ENCODE data around the gene DNAJB2.
"Not testable (repeated sequence)": the region's sequence is repeated elsewhere in the genome, so short reads cannot be mapped to it uniquely, and the experiment has no call there.

DNAJB2 gene

GRCh38 chr2:219300022-219300421 is 20.9 kb downstream of the DNAJB2 start:
- no peak for DNase-seq (ENCODE audit: low read depth, low spot score)

DNA sequence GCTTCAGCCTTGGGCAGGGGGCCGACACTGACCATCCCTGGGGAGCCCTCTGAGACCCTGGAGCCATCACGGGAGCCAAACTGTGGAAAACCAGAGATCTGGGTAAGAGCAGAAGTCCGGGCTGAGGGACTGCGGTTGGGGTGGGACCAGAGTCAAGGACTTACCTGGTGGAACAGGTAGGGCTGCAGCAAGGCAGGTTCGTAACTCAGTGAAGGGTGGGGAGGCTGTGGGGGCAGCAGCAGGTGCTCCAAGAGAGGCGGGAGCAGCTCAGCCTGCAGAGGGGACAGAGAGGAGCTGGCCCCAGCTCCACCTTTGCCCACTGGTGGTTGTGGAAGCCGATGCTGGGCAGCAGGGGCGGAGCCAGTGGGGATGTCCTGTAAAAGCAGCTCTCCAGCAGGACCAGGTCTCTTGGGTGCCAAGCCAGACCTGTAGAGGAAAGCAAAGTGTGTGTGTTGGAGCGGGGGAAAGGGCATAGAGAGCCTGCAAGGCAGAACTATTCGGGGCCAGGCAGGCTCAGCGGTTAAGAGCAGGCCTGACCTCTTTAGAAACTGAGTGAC is 23.3 kb downstream of the DNAJB2 start:
- DNase-seq (ENCODE audit: low read depth, low spot score) = no peak

DNA sequence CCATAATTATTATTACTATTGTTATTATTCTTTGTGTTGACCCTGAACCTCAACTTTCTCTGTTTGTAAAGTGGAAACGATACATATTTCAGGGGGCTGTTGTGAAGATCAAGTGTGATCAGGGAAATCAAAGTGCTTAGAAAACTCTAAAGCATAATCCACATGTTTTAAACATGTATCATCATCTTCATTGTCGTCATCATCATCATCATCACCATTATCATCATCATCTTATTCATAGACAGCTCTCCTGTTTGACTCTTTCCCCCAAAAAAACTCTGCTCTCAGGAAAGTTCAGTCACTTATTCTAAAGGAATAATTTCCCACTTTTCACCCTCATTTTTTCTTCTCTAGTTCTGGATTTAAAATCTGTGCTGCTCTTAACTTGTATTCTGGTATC is 25.1 kb downstream of the DNAJB2 start:
- DNase-seq (ENCODE audit: low read depth, low spot score) = no peak

DNA sequence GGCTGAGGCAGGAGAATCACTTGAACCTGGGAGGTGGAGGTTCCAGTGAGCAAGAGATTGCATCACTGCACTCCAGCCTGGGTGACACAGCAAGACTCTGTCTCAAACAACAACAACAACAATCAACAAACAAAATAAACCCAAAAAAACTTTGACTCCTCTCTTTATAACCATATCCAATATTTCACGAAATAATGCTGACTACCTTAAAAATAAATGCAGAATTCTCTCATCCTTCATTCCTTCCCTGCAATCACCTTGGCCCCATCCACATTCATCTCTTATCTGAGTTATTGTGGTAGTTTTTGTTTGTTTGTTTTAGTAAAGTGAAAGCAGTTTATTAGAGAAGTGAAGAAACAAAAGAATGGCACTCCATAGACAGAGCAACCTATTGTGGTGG is 26.9 kb downstream of the DNAJB2 start:
- no peak for DNase-seq (ENCODE audit: low read depth, low spot score)

DNA sequence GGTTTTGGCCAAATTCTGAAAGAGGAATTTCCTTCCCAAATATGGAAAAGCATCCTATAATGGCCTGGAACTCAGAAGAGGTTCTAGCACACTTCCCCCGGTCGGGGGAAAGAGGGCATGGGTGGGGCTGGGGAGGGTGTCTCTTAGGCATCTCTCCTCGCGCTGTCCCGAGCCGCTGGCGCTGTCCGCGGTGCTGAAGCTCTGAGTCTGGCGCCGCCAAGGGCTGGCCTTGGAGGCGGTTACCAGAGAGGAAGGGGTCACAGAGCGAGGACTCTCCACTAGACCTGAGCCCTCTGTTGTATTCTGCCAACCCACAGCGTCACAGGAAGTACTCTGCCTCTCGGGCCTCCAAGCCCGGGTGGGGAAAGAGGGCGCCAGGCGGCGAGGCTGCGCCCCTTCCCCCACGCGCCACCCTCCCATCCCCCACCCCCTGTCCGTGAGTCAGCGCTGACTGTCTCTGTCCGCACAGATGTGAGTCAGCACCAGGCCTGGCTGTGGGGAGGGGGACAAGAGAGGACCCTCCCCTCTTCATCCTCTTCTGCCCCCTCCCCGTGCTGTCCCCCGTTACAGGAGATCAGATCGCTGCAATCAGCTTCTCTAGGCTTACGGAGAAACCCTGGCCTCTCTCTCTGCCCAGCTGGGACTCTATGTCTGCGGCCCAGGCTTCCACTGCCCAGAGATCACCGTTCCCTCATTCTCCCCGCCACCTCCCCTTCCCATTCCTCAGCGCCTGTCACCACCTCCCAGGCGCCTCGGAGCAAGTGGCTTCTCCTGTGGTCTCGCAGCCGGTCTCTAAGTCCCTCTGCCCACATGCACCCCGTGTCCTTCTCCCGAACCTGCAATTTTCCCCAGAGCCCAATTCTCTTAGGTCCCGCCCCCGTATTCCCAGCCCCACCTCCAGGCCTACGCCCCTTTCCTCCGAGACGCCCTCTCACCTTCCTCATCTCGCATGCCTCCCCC is 29.3 kb downstream of the DNAJB2 start:
- DNase-seq (ENCODE audit: low read depth, low spot score) = peak; percentile 90

DNA sequence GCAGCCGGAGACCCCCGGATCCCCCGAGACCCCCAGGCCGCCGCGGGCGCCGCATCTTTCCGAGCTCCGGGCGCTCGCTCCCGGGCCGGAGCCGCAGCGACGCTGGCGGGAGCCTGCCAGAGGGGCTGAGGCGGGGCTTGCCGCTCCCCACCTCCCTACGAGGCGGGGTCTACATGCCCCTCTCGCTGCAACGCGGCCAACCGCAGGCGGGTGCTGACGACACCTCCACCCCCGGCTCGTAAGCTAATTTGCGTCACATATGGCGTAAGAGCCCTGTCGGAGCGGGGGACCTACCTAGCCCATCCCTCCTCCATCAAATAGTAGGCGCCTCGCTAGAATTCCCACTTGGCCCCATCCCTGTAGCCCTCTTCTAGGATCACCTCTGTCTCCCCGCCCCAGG is 30.1 kb downstream of the DNAJB2 start, which contains the start of gene PTPRN:
Gene PTPRN (minus strand): TSS at position 124 of the 400 bp plus-strand sequence. CDS start 69 bp downstream, at position 55.
- DNase-seq (ENCODE audit: low read depth, low spot score) = peak; percentile 68

GRCh38 chr2:219312683-219313263 is 33.6 kb downstream of the DNAJB2 start:
- not testable (repeated sequence) for DNase-seq (ENCODE audit: low read depth, low spot score)

DNA sequence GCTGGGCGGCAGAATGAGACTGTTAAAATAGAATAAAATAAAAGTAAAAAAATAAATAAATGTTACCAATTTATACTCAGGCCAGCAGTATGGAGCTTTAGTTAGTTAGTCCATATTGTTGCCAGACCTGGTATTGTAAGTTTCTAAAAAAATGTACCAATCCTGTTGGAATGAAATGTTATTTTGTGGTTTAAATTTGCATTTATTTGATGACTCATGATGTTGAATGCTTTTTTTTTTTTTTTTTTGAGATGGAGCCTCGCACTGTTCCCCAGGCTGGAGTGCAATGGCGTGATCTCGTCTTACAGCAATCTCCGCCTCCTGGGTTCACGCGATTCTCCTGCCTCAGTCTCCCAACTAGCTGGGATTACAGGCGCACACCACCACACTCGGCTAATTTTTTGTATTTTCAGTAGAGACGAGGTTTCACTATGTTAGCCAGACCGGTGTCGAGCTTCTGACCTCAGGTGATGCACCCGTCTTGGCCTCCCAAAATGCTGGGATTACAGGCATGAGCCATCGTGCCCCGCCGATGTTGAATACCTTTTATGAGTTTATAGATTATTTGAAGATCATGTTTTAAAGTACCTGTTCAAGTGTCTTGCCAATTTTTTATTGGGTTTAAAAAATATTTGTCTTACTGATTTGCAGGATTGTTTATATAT is 35.8 kb downstream of the DNAJB2 start:
- DNase-seq (ENCODE audit: low read depth, low spot score) = peak; percentile 48

GRCh38 chr2:219323434-219323833 is 44.3 kb downstream of the DNAJB2 start:
- DNase-seq (ENCODE audit: low read depth, low spot score) = no peak

DNA sequence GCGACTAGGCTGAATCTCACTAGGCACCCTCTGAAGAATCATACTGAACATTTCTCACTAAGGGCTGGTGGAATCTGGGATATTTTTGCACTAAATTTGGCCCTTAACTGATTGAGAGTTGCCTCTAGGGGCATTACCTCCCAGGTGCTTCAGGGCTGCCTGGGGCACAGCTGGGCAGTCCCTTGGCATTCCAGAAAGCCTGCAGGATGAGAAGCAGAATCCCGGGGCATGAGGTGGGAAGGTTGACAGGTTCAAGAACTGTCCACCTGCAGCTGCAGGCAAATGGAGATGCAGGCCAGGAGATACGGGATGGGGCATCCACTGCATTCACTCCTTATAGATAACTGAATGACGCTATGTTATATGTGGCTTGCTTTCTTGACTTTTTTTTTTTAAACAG is 46.0 kb downstream of the DNAJB2 start:
- DNase-seq (ENCODE audit: low read depth, low spot score) = no peak

GRCh38 chr2:219325657-219326315 is 46.6 kb downstream of the DNAJB2 start:
- no peak for DNase-seq (ENCODE audit: low read depth, low spot score)

DNA sequence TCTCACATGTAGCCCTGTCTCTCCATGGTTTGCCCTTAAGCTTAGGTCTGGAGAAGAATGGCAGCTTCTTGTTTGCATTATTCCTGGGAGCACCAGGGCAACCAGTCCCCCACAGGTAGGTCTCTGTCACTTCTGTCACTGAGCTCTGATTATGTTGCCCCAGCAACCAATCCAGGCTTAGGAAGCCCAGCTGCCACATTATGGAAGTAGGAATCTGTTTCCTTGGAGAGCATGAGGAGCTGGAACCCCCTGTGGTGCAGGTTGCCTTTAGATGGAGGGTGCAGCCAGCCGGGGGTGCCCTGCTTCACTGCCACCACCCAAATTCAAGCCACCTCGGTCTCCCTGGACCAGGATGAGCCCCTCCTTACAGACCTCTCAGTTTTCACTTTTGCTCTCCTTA is 48.6 kb downstream of the DNAJB2 start:
- no peak for DNase-seq (ENCODE audit: low read depth, low spot score)

GRCh38 chr2:219331560-219332213 is 52.5 kb downstream of the DNAJB2 start:
- DNase-seq (ENCODE audit: low read depth, low spot score) = peak; percentile 80

- DNase-seq (ENCODE audit: low read depth, low spot score) = no peak
These were observed 53.4 kb downstream of the DNAJB2 start, which contains the start of gene RESP18 for GRCh38 chr2:219332542-219332941. Gene RESP18, minus strand, starts transcription at chr2:219332744.

DNA sequence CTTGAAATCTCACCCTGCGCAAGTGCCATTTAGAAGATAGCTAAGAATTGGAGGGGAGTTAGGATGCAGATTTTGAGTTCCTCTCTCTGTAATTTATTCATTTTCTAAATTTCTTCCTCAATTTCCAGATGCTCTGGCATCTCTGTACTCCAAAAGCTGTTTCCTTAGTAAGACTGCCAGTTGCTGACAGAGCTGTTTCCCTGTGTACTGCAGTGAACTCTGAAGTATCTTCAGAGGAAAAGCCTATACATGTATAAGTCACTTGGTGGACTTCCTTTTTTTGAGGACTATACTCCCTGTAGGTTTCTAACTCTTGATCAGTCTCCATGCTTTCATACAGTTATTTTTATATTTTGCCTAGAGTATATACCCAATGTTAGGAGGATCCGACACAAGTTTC is 54.9 kb downstream of the DNAJB2 start:
- no peak for DNase-seq (ENCODE audit: low read depth, low spot score)

- no peak for DNase-seq (ENCODE audit: low read depth, low spot score)
These were observed 56.2 kb downstream of the DNAJB2 start for GRCh38 chr2:219335373-219335786.

Data from astrocyte of the hippocampus (primary cell).